A673 (cell line): Measurements from ENCODE around the gene KCNMB3.

ENCODE experiments used
- EZH2 ChIP-seq: fragments of 200-600 bp; sonication (generic); IDR thresholded peaks from 2 replicates; pipeline ENCODE4 v1.6.1; 2017; ENCODE audit warnings: borderline replicate concordance, low read depth, mild to moderate bottlenecking, mixed read lengths, antibody characterized with exemption, low read length; ENCODE audit not compliant: poor library complexity, severe bottlenecking
- TF ChIP-seq, protein P1 (sequence below): fragments of 300-800, 200-600 bp; sonication (generic); conservative IDR thresholded peaks from 2 replicates; pipeline ENCODE4 v1.5.1; 2017; ENCODE audit warnings: low read depth, mild to moderate bottlenecking, antibody characterized with exemption, low read length, moderate library complexity, mixed read lengths

- TF ChIP-seq, protein P1, sequence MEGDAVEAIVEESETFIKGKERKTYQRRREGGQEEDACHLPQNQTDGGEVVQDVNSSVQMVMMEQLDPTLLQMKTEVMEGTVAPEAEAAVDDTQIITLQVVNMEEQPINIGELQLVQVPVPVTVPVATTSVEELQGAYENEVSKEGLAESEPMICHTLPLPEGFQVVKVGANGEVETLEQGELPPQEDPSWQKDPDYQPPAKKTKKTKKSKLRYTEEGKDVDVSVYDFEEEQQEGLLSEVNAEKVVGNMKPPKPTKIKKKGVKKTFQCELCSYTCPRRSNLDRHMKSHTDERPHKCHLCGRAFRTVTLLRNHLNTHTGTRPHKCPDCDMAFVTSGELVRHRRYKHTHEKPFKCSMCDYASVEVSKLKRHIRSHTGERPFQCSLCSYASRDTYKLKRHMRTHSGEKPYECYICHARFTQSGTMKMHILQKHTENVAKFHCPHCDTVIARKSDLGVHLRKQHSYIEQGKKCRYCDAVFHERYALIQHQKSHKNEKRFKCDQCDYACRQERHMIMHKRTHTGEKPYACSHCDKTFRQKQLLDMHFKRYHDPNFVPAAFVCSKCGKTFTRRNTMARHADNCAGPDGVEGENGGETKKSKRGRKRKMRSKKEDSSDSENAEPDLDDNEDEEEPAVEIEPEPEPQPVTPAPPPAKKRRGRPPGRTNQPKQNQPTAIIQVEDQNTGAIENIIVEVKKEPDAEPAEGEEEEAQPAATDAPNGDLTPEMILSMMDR, result no peak
- TF ChIP-seq EZH2, result no peak
These were observed 54.2 kb downstream of the KCNMB3 start for GRCh38 chr3:179196700-179197099.
